HG02943 (cell line): ENCODE measurements around the gene RGS16.
"Not testable (repeated sequence)": the region's sequence is repeated elsewhere in the genome, so short reads cannot be mapped to it uniquely, and the experiment has no call there.

ENCODE experiments used
- ATAC-seq: cut with Tn5 transposase; IDR thresholded peaks from one replicate; pipeline ENCODE4 v1.9.1; 2021; ENCODE audit warnings: mild to moderate bottlenecking, low read depth, moderate library complexity; ENCODE audit not compliant: unreplicated experiment

RGS16 gene, protein sequence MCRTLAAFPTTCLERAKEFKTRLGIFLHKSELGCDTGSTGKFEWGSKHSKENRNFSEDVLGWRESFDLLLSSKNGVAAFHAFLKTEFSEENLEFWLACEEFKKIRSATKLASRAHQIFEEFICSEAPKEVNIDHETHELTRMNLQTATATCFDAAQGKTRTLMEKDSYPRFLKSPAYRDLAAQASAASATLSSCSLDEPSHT

DNA sequence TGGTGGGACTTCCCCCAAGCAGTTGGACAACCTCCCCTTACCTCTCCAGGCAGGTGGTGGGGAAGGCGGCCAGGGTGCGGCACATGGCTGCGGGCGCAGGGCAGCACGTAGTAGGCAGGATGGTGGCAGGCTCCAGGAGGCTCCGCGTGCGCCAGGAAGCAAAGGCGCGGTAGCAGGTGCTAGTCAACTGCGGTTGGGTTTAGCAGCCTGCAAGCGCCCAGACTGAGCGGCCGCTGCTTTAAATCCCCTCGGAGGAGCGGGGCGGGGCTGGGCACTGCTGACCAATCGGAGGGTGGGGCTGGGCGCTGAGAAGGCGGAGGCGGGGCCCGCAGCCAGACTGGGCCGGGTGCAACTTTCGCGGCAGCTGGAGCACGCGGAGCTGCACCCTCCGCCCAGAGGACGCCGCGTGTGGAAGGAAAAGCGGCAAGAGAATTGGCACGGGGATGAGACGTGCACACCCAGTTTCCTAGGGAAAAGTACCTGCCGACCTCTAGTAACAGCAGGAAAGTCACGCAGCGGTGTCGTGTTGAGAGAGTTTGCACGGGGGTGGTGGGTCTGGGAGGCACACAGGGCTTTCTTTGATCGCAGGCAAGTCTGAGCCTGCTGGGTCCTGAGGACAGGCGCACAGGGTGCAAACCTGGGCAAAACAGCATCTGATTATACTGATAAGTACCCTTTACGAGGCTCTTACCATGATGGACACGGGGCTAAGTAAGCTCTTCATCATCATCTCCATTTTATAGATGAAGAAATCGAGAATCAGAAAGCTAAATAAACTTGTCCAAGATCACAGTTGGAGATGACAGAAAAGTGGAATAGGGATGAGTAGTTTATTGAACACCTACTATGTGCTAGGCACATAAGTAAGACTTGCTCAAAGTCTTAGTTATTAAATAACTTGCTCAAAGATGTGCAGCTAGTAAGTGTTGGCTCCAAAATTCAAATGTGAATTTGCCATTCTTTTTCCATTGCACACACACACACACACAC, at the start of gene RGS16:
Gene RGS16, minus strand, starts transcription at position 215 of the 990 bp plus-strand sequence. Its CDS starts 130 bp downstream, at position 85.
- peak; percentile 87 for ATAC-seq

DNA sequence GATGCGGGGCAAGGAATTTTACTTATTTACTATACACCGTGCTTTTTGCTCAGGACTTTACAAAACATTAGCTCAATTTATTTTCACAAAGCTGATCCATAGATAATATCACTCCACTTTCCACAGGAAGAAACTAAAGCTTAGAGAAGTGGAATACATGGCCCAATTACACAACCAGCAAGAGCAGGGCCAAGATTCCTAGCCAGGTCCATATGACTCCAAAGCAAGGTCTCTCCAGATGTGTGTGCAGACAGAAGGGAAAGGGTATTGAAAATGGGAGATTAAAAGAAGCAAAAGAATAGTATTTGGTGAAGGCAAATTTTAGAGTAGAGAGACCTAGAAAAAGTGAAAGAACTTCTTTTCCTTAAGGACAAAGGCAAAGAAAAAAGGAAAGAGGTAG, 49.8 kb upstream of the RGS16 start:
- no peak for ATAC-seq

- ATAC-seq, result no peak
Measured at GRCh38 chr1:182652933-182653332, 48.7 kb upstream of the RGS16 start.

DNA sequence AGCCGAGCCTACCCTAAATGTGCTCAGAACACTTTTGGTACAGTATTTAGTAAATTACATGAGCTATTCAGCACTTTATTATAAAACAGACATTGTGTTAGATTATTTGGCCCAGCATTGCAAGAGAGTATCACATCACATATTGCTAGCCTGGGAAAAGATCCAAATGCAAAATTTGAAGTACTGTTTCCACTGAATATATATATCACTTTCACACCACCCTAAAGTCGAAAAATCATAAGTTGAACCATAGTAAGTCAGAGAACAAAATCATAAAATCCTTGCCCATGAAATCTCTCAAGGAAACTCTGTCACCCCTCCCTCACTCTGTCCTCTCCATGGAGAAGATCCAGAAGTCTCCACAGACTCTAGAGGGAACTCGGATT, 47.1 kb upstream of the RGS16 start:
- ATAC-seq, result no peak

DNA sequence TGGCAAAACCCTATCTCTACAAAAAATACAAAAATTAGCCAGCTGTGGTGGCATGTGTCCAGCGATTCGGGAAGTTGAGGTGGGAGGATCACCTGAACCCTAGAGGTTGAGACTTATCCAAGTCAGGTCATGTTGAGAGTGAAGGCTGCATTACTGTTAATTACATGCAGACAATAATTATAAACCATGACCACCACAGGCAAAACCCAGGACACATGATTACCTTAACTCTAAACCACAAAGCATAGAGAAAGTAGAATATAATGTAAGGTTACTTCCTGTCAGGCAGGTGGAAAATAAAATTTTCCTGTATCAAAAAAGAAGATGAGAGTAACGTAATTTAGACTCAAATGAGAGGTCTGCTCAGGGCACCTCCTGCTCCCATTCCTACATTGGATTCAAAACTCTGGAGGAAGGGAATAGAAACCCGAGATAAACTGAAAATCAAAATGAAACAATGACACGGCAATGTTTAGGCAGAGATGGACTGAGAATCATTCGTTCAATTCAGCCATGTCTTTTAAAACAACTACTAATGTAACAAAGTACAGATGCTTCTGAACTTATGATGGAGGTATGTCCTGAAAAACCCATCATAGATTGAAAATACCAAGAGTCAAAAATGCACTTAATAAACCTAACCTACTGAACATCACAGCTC, 46.6 kb upstream of the RGS16 start:
- no peak for ATAC-seq

DNA sequence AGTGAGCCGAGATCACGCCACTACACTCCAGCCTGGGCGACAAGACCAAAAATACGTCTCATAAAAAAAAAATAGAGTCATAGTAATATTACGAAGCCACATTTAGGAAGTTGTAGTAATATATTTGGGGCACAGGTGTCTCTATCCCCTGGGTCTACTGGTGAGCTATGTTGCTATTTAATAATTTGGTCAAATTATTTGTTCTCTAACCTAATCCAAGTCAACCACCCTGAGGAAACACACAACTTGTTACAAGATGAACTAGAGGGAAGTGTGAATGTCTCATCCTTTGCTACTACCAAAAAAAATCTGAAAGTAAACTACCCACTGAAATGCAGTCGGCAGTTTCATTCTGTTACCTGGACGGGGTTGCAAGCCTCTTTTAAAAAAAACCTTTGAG, 44.9 kb upstream of the RGS16 start:
- ATAC-seq, result no peak

GRCh38 chr1:182646739-182647138, 42.5 kb upstream of the RGS16 start:
- no peak for ATAC-seq

DNA sequence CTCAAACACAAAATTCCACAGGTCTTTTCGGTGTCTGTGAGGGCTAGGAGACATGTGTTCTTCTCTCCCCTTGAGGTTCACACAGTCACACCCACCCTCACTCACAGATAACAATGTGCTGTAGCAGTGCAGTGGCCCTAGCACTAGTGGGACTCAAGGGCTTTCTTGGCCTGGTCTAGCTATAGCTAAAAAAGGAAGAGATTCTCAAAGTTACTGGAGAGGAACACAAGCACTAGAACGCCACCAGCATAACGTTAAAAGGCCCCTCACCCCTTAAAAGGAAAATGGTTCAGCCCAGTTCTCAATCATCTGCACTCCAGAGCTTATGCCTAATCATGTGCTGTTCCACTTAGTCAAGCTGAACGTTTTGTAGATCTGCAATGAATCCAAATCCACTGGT, 40.7 kb upstream of the RGS16 start:
- no peak for ATAC-seq

- no peak for ATAC-seq
Measured at GRCh38 chr1:182643699-182644098, 39.5 kb upstream of the RGS16 start.

DNA sequence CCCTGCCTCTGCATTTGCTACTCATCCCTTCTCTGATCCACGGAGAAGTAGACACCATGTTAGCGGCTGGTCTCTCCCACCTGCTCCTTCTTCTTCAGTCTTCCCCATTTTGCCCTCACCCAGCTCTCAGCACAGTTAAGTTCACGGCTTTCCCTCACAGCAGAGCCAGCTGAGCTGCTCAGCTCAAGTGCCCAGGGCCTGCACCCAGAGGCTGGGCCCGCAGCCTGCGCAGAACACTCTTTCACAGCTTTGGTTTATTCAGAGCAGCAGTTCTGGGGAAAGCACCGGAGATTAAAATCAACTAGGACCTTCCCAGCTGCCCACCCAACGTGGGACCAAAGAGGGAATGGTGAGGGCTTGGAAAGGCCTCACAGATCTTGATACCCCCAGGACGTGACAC, 38.3 kb upstream of the RGS16 start:
- ATAC-seq, result no peak

GRCh38 chr1:182641561-182641960, 37.4 kb upstream of the RGS16 start:
- ATAC-seq, result no peak

GRCh38 chr1:182639330-182639729, 35.1 kb upstream of the RGS16 start:
- ATAC-seq, result no peak

GRCh38 chr1:182637769-182638168, 33.6 kb upstream of the RGS16 start:
- no peak for ATAC-seq

DNA sequence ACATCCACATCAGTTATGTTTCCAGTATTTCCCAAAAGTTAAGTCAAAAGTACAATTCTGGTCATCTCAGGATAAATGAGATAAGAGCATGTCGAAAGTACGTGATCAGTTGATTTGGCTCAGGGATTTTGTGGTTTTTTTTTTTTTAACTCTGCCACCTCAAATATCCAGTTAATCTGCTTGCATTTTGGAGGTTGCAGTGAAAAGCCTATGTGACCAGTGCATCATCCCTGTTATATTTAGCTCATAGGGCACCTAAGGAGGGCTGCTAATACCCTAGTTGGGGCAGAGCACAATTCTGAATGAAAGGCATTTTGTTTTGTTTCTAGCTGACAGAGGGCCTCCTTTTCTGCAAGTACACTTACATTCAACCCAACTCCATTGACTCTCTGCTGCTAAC, 31.7 kb upstream of the RGS16 start:
- ATAC-seq, result no peak

DNA sequence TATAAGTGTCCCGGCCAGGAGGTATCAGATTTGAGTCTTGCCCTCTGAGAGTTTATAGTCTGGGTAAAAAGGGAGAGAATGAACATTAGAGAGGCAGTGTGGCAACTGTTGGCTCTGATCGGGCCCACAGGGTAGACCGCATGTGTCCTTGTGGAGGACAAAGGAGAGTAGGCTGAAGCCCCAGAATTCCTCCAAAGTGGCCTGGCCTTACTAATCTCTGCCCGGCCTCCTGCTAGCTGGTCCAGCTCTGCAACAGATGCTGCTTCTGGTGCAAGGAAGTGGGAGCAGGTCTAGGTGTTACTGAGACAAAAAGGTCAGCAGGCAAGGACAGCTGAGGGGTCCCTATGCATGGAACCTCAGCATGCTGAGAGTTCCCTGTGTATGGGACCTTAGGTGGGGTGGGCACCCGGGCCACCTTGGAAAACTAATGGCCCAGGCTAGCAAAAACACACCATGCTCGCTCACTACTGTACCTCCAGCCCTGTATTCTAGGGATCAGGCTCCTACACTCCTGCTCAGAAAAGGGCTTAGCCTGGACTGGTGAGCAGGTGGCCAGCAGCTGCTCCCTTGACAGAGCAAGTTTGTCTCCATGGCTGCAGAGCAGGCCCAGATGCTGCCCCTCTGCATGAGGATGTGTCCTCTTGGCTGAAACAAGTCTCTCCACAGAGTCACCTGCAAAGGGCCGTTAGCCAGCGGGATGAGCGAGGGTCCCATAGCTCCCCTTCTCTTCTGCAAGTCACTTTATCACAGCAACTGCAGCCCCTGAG, 30.3 kb upstream of the RGS16 start:
- no peak for ATAC-seq

GRCh38 chr1:182633657-182634281, 29.6 kb upstream of the RGS16 start:
- no peak for ATAC-seq

GRCh38 chr1:182633031-182633430, 28.8 kb upstream of the RGS16 start:
- no peak for ATAC-seq

GRCh38 chr1:182632441-182632857, 28.3 kb upstream of the RGS16 start:
- ATAC-seq, result not testable (repeated sequence)

DNA sequence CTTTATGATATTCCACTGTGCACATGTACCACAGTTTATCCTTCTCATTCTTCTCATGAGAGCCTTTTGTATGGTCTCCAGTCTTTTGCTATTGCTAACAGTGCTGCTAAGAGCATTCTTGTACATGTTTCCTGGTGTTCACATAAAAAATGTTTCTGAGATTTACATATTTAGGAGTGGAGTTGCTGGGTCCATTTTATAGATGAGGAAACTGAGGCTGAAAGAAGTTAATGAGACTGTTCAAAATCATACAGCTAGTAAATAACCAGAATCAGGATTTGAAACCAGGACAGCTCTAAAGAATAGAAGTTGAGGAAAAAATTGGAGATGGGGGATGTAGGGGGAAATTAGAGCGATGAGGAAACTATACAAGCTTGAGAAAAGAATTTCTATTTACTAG, 27.8 kb upstream of the RGS16 start:
- no peak for ATAC-seq

GRCh38 chr1:182631053-182631677, 27.0 kb upstream of the RGS16 start:
- no peak for ATAC-seq
